Uterus (tissue), 4 donors: ENCODE measurements around the gene SPEF2. TPM values are rescaled to one million over a fixed set of nuclear protein-coding genes. Genes with fewer than 3 reads are reported as not detected.

ENCODE experiments used
- DNase-seq, 2 donors: peaks; one replicate each; pipeline ENCODE4 v3.0.0-alpha.2; 2019 to 2020
- H3K27ac ChIP-seq, 2 donors: fragments of 200-600 bp; sonication (generic); 1 replicate in 1 of 2; 2 replicates in 1 of 2; pipeline ENCODE4 v1.5.1; 2016 to 2018
- H3K27me3 ChIP-seq, 2 donors: fragments of 200-600 bp; sonication (generic); one replicate each; pipeline ENCODE4 v1.5.1; 2018 to 2019; ENCODE audit warnings: control low read depth in 1 of 2
- H3K36me3 ChIP-seq, 2 donors: fragments of 200-600 bp; sonication (generic); one replicate each; pipeline ENCODE4 v1.5.1; 2019; ENCODE audit warnings: control low read depth in 1 of 2
- H3K4me1 ChIP-seq, 2 donors: fragments of 200-600 bp; sonication (generic); one replicate each; pipeline ENCODE4 v1.5.1; 2018 to 2019; ENCODE audit warnings: control low read depth in 1 of 2
- H3K4me3 ChIP-seq, 2 donors: fragments of 200-600 bp; sonication (generic); 1 replicate in 1 of 2; 2 replicates in 1 of 2; pipeline ENCODE4 v1.5.1; 2018 to 2019; ENCODE audit warnings: mild to moderate bottlenecking in 1 of 2
- H3K9me3 ChIP-seq, 2 donors: fragments of 200-600 bp; sonication (generic); one replicate each; pipeline ENCODE4 v1.5.1; 2019; ENCODE audit warnings: control low read depth in 1 of 2
- CTCF ChIP-seq, 4 experiments: fragments of 200-600 bp in 2 of 4; fragments of 450-650 bp in 2 of 4; sonication (generic) in 2 of 4; IDR thresholded peaks; one replicate each; pipeline ENCODE4 v1.5.1; 2016 to 2019; ENCODE audit warnings: antibody characterized with exemption in 4 of 4, mild to moderate bottlenecking in 2 of 4, moderate library complexity in 1 of 4
- POLR2A ChIP-seq, 2 donors: fragments of 450-650 bp; IDR thresholded peaks; one replicate each; pipeline ENCODE4 v1.6.1; 2016; ENCODE audit warnings: antibody characterized with exemption in 2 of 2, mild to moderate bottlenecking in 1 of 2, moderate library complexity in 1 of 2
- intact Hi-C: fragments of 100-400 bp; cut with DNase I; formaldehyde crosslinking; loops from one replicate; pipeline ENCODE4 v1.15.1; 2023; ENCODE audit warnings: low total_unique reads
- total RNA-seq, 4 donors: library from RNA; depleted of rRNA in 3 of 4; stranded (reverse); fragments of >200 nt in 3 of 4; gene quantifications; one replicate each; pipeline versions ENCODE4 v1.1.0 to v1.2.4, GENCODE V29; 2014 to 2023
- donor health status: DM: yes; HTN: yes; CAD: no.

Gene SPEF2
- total RNA-seq, 4 donors from 2014 or later, result 3.3 to 71.0 (median 20.9) TPM

GRCh38 chr5:35823347-35824098, 205.9 kb downstream of the SPEF2 start:
- Histone ChIP-seq H3K27ac (no peak overlapping the region), H3K27me3 (no peaks in the 10 kb centered on the region), H3K36me3 (no peaks in the 10 kb centered on the region), H3K4me1 (no peaks in the 10 kb centered on the region), H3K4me3 (no peak overlapping the region), H3K9me3 (no peaks in the 10 kb centered on the region)
- TF ChIP-seq POLR2A (IDR thresholded peaks at IDR 0.05) (no peak), CTCF (IDR thresholded peaks at IDR 0.05) (no peak)
- intact Hi-C loops, result no loop called here
- no peak for DNase-seq

- H3K4me1 ChIP-seq, result no peaks in the 10 kb centered on the region
- TF ChIP-seq POLR2A (IDR thresholded peaks at IDR 0.05), result no peak
- no peaks in the 10 kb centered on the region for H3K9me3 ChIP-seq
- H3K27ac ChIP-seq, result no peak overlapping the region
- no peaks in the 10 kb centered on the region for H3K36me3 ChIP-seq
- H3K4me3 ChIP-seq, result no peak overlapping the region
- intact Hi-C loops, result no loop called here
- no peaks in the 10 kb centered on the region for H3K27me3 ChIP-seq
- no peak for DNase-seq
Observed at GRCh38 chr5:35826056-35826455, 208.4 kb downstream of the SPEF2 start.

- H3K36me3 ChIP-seq, result no peaks in the 10 kb centered on the region
- intact Hi-C loops, result no loop called here
- DNase-seq, result no peak
- no peaks in the 10 kb centered on the region for H3K27me3 ChIP-seq
- H3K9me3 ChIP-seq, result no peaks in the 10 kb centered on the region
- TF ChIP-seq POLR2A (IDR thresholded peaks at IDR 0.05) (no peak), CTCF (IDR thresholded peaks at IDR 0.05) (no peak)
- no peaks in the 10 kb centered on the region for H3K4me1 ChIP-seq
- no peak overlapping the region for H3K4me3 ChIP-seq
- H3K27ac ChIP-seq, result no peak overlapping the region
Observed at GRCh38 chr5:35826554-35826953, 208.9 kb downstream of the SPEF2 start.

GRCh38 chr5:35828082-35828598, 210.5 kb downstream of the SPEF2 start:
- intact Hi-C loops, result no loop called here
- Histone ChIP-seq H3K27me3 (no peaks in the 10 kb centered on the region), H3K27ac (no peak overlapping the region), H3K9me3 (no peaks in the 10 kb centered on the region), H3K36me3 (no peaks in the 10 kb centered on the region), H3K4me1 (no peaks in the 10 kb centered on the region), H3K4me3 (no peak overlapping the region)
- TF ChIP-seq CTCF (IDR thresholded peaks at IDR 0.05) (no peak), POLR2A (IDR thresholded peaks at IDR 0.05) (no peak)
- DNase-seq, result no peak

- Histone ChIP-seq H3K9me3 (no peaks in the 10 kb centered on the region), H3K27me3 (no peaks in the 10 kb centered on the region), H3K4me1 (no peaks in the 10 kb centered on the region), H3K4me3 (no peak overlapping the region), H3K36me3 (no peaks in the 10 kb centered on the region), H3K27ac (no peak overlapping the region)
- no peak for DNase-seq
- intact Hi-C loops, result no loop called here
- TF ChIP-seq POLR2A (IDR thresholded peaks at IDR 0.05), result no peak
- TF ChIP-seq CTCF (IDR thresholded peaks at IDR 0.05), result no peak
Observed at GRCh38 chr5:35830587-35830986, 212.9 kb downstream of the SPEF2 start.
